Posterior cingulate gyrus (tissue), 11 donors: ENCODE data around the gene EIF2A.

Experiments
- DNase-seq, 10 donors: peaks; one replicate each; pipeline versions ENCODE4 v3.0.0 to v3.0.0-alpha.2; 2020 to 2021; ENCODE audit warnings: mixed read lengths in 3 of 10
- intact Hi-C: fragments of 100-400 bp; cut with DNase I; formaldehyde crosslinking; loops from one replicate; pipeline ENCODE4 v1.15.1; 2023

The EIF2A gene

GRCh38 chr3:150626148-150626930, 79.8 kb downstream of the EIF2A start:
- no peak for DNase-seq
- intact Hi-C loops: no loop called here

GRCh38 chr3:150627557-150627956, 81.0 kb downstream of the EIF2A start:
- intact Hi-C loops: no loop called here
- no peak for DNase-seq

- intact Hi-C loops: no loop called here
- no peak for DNase-seq
These were observed 85.1 kb downstream of the EIF2A start for GRCh38 chr3:150631515-150632221.

DNA sequence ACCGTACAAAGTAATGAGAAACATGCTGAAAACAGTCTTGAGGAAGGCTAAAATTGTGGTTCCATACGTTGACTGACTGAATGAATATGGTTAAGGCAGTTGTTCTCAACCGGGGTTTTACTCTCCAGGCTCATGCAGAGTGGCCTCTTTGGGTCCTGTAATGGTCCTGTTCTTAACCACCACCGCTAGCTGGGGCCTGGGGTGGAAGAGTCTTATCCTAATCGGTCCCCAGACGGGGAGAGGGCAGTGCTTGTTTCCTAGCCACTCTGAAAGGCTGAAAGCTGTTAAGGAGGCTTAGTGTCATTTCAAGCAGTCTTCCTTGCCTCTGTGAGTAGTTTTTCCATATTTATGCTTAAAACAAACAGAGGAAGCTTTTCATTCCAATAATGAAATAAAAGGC, 88.5 kb downstream of the EIF2A start:
- no peak for DNase-seq
- intact Hi-C loops: no loop called here

- intact Hi-C loops: no loop called here
- DNase-seq: no peak
These were observed 88.9 kb downstream of the EIF2A start for GRCh38 chr3:150635526-150635925.
